ENCODE results near the gene ZKSCAN2.

Gene ZKSCAN2

DNA sequence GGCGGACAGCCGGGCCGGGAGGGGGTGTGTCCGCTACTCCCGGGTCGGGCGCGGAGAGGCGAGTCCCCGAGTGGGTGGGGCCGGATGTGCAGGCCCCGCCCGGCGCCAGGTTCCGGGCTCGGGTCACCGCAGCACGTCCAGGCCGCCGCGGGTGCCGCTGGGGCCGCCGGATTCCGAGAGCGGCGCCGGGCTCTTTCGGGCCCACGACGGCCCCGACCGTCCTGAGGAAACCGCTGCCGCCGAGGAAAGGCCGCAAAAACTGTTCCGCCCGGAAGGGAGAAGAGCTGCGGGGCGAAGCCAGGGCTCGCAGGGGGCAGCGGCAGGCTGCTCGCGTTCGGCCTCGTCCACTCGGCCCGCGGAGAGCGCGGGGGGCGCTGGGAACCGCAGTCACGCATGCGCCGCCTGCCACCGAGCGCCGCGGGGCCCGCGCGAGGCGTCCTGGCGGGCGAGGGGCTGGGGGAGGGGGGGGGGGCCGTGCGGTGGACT is at the start of gene ZKSCAN2:
Gene ZKSCAN2, minus strand, starts transcription at position 376 of the 486 bp plus-strand sequence. CDS start 718 bp downstream, outside the sequence.
- DNase-seq (ENCODE audit: low spot score): peak; percentile 84

DNA sequence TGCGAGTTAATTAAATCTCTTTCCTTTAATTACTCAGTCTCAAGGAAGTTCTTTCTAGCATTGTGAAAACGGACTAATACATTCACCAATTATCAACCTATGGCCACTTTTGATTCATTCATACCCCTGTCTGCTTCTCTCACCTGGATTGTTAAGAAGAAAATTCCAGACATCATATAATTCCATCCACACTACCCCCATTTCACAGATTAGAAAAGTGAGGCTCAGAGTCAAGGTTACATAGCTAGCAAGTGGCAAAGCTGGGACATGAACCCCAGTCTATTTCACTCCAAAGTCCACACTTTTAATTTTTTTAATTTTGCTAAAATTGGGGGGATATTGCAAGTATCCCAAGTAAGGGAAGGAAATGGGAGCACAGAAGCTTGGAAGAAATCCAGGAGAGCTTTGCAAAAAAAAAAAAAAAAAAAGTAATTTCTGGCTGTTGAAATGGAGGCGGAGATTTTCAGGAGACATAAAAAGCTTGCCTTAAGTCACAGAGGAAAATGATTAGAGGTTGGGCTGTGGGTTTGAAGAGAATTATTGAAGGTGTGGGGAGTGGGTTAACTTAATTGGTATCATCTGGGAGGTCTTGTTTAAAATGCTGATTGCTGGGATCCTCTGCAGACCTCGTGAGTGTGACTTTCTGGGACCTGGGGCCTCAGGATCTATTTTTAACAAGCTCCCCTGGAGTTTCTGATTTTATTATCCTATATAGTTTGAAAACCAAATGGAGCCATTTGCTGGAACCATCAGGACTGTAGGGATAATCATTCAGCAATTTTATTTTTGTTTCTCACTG is 42.3 kb upstream of the ZKSCAN2 start:
- DNase-seq (ENCODE audit: low spot score): no peak

DNA sequence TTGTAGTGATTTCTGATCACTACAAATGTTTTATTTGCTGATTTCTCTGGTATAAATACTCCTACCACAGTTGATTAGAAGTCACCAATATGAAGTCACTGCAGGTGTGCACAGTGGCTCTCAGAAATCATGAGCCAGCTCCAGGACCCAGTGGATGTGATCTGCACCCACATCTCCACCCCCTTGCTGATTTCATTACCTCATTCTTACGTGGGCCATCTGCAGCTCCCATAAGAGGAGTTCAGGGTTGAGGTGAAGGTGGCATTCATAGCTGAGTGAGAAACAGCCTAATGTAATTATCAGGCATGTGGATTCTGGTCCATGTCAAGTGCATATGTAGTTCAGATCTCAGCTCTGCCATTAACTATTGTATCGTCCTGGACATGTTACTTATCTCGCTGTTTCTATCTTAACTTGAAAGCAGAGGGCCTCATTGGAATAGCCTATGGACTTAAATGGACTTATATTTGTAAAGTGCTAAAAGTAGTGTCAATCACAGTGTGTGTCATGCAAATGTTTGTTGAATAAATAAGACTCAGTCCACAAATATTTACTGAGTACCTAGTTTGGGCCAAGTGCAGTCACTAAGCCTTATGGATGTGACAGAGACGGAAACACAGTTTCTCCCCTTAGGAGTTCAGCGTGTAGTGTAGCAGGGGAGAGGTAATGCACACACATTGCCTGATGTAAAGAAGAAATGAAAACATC is 40.7 kb upstream of the ZKSCAN2 start:
- DNase-seq (ENCODE audit: low spot score): no peak

DNA sequence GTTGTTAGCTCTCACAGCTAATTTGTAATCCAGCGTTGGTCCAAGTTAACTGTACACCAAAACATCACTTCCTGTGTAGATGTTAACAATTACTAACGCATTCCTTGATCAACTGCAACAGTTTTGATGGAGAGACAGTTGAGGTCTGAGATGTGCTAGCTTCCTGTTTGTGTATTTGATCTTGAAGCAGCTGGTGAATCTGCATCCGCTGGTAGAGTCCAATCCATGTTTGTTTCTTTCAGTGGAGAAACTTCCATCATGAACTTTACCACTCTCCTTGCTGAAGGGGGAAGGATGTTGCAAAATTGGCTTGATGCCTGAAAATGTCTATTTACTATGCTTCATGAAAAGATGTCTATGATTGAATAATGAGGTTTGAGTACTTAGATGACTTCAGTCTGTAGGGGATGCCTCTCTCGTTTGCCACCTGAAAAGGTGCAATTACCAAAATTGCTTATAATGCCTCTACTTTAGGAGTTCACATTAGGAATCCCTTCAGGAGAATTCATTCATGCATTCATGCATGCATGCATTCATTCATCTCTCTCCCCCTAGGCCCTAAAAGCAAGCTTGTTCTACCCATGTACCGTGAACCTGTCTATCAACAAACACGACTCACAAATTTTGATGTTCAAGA is 39.6 kb upstream of the ZKSCAN2 start:
- DNase-seq (ENCODE audit: low spot score): no peak

DNA sequence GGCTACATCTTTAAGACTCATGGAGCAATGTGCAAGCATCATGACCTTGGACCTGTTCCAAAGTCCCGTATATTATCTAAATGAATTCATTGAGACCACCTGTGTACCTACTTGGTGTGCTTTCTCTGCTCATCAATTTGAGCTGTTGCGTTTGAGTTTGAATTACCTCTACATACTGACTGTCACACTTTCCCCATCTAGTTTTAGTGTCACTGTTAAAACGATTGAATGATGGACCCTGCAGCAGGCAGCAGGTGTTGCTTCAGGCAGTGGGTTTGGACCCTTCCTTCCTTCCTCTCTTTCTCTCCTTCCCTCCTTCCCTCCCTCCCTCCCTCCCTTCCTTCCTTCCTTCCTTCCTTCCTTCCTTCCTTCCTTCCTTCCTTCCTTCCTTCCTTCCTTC is 33.9 kb upstream of the ZKSCAN2 start:
- DNase-seq (ENCODE audit: low spot score): no peak

DNA sequence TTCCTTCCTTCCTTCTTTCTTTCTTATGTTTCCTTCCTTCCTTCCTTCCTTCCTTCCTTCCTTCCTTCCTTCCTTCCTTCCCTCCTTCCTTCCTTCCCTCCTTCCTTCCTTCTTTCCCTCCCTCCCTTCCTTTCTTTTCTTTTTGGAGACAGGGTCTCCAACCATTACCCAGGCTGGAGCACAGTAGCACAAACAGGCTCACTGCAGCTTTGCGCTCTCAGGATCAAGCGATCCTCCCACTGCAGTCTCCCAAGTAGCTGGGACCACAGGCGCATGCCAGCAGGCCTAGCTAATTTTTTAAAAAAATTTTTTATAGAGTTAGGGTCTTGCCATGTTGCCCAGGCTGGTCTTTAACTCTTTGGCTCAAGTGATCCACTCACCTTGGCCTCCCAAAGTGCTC is 31.8 kb upstream of the ZKSCAN2 start:
- DNase-seq (ENCODE audit: low spot score): no peak

DNA sequence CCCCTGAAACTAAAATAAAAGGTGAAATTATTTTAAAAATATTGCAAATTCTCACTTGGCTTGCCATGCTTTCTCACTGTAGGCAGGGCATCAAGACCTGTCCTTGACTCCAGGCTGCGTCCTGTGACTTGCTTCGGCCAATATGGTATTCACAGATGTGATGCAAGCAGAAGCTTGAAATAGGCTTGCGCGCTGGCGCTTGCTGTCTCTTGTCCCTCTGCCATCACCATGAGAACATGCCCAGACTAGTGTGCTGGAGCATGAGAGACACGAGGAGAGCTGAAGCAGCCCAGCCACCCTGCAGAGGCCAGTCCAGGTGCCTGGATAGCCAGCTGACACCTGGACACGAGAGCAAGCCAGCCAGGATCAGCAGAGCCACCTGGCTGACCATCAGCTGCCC is 21.8 kb upstream of the ZKSCAN2 start:
- DNase-seq (ENCODE audit: low spot score): no peak

DNA sequence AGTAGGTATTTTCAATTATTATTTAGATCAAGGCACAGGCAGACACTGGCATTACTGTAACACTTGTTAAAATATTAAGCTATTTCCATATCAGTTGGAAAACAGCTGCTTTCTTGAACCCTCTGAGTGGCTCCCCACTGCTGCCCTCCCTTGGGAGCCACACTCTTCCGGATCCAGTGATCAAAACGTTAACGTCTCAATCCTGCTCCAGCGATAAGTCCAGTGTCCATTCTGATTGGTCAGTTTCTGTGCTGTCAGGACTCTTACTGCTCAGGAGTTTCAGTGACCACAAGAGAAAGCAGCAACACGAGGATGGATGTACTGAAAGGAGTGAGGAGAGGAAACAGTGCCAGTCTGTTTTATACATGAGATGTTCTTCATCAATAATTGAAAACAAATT is 13.8 kb upstream of the ZKSCAN2 start:
- no peak for DNase-seq (ENCODE audit: low spot score)

DNA sequence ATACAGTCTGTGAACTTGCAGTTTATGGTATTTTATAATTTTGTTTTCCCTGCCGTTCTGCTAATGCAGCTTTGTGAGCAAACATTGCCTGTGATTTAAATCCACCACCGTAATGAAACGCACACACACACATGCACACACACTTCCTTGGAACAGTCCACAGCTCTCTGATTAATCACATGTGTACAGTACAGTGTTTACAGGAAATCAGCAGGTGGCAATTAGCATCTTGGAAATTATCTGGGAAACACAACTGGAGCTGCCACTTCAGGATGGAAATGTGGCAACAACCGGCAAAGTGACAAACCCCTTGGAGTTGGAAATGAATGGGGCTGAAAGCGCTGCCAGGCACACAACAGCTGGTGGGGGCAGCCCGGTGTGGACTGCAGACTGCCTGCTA is 12.9 kb upstream of the ZKSCAN2 start:
- no peak for DNase-seq (ENCODE audit: low spot score)

DNA sequence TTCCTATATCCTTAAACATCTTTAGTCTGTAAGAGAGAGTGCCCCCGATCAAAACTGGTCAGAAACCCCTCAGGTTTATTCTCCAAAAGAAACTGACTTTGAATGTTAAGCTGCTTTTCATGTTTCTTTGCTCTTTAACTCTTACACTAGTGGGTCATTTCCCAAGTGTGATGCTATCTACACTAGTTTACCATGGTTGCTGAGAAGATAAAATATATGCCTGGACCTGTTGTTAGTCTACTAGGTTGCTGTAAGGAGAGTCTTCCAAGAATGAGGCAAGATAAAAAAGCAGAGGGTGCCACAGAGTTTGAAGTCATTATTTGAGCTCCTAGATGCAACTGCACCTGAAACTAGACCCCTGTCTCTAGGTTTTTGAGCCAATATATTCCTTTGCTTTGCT is 12.2 kb upstream of the ZKSCAN2 start:
- no peak for DNase-seq (ENCODE audit: low spot score)

DNA sequence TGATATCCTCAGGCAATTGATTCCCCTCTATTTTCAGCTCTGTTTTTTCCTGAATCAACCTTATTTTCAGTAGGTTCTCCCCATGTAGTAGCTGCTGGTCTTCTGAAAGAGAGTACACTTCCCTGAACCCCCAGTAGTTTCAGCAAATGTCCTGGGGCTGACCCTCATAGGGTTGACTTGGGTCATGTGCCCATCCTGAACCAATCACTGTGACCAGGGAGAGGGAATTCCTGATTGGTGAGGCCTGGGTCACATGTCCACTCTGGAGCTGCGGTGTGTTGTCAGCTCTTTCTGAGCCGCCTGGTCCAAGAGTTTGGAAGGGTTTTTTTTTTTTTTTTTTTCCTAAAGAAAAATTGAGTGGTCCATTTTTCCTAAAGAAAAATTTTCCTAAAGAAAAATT is 8.3 kb upstream of the ZKSCAN2 start:
- no peak for DNase-seq (ENCODE audit: low spot score)

DNA sequence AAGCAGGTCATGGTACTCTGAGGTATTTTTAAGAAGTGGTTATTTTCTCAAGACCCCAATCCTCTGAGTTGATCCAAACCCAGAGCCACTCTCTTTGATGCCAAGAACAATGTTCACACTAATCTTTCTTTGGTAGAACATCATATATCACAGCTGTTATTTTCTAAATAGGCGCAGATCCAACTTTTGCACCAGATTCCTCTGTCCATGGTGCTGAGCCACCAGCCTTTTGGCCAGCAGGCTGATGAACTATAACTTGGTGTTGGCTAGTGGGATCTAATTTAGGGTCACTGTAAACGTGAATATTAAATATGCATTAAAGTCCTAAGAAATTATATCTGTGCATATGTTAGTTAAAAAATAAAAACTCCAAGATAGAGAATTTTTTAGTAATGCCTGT is 7.0 kb upstream of the ZKSCAN2 start:
- DNase-seq (ENCODE audit: low spot score): peak; percentile 18

DNA sequence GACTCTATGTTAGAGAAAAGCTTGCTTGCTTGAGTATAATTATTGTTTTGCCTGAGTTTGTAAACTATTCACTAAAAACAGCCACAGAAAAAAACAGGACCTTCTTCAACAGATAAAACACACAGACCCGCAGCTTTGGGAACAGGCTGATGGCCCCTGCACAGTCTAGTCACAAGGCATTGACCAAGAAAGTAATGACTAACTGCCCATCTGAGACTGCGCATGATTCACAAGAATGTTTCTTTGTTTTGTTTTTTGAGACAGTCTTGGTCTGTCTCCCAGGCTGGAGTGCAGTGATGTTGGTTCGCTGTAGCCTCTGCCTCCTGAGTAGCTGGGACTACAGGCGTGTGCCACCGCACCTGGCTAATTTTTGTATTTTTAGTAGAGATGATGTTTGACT is 2.8 kb upstream of the ZKSCAN2 start:
- DNase-seq (ENCODE audit: low spot score): no peak

DNA sequence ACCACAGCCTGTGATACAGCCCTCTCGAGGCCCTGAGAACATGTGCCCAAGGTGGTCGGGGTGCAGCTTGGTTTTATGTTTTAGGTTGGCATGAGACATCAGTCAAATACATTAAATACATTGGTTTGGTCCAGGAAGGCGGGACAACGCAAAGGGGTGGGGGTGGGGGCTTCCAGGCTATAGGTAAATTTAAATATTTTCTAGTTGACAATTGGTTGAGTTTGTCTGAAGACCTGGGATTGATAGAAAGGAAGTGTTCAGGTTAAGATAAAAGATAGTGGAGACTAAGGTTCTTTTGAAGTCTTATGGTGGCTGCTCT is 1.2 kb upstream of the ZKSCAN2 start:
- no peak for DNase-seq (ENCODE audit: low spot score)

DNA sequence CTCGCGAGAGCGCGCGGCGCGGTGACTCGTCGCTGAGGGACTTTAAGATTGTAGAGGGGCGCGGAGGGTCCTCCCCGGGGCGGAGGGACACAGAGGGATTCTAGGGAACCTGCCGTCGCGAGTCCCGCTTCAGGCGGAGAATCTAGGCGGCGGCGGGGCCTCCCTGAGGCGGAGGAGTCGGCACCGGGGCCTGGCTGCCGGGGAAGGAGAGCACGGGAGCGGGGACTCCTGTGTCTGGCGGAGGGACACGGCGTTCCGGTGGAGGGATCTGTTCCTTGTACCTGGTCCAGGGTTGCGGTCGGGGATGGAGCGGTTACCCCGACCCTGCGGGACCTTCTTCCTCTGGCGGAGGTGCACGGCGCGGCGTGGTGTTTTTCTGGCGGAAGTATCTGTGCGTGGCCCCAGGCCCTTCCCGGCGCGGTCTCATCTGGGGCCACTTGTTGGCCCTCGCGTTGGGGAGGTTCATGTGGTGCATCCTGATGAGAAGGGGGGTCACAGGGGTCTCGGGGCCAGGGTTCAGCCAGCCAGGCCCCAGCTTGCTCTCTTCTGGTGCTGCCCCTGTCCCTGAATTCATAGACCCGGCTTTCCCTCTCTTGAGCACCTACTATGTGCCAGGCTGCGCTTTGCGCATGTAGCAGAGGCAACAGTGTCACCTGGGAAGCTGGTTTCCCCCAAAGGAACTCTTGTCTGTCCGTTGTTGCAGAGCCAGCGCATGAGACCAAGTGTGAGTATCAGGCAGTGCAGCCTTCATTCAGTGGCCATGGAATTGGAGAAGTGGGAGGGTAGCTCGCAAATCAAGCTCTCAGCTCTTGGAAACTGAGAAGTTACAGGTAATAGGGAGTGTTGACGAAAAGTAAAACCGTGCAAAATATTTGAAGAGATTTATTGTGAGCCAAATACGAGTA is 563 bp upstream of the ZKSCAN2 start:
- DNase-seq (ENCODE audit: low spot score): peak; percentile 60

DNA sequence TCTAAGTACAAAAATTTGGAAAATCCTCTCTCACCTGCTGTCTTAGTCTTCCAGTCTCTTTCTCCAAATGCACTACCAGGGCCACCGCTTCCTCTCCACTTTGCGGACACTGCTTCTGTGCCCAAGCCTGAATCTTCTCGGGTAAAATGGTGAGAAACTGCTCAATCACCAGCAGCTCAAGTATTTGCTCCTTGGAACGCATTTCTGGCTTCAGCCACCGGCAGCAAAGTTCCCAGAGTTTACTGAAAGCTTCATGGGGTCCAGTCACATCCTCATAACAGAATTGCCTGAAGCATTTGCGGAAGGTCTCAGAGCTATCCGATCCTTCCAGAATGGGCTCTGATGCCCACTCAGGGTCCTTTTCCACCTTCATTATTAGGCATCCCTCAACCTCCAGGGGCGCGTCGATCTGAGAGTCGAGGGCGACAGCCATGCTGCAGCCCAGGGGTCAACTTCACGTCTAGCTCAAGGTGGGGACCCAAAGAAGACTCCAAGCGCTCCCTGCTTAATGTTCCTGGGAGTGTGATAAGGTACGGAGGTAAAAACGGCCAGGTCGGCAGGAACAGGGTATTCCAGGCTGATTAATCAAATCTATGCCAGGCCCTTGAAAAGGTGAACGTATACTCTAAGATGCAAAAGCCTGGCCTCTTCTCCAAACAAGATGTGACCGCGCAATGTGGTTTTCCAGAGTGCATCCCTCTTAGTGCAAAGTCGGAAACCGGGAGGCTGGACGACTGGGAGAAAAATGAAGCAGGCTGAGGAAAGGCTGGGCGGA is 763 bp downstream of the ZKSCAN2 start:
- DNase-seq (ENCODE audit: low spot score): no peak

DNA sequence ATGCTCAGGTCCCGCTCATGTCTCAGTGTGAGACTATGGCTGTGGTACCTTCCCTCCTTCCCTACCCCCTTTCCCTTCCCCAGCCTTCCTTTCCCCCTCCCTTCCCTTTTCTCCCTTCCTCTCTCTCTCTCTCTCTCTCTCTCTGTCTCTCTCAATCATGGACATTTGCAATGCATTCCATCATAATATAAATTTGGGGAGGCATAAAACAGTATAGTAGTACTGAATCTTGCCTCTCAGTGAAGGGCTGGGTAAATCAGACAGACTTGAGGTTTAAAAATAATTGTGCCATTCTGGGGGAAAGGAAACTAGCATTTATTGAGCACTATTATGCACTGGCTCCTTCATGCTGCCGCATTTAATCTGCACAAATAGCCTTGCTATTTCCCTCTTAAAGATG is 4.3 kb downstream of the ZKSCAN2 start:
- no peak for DNase-seq (ENCODE audit: low spot score)

DNA sequence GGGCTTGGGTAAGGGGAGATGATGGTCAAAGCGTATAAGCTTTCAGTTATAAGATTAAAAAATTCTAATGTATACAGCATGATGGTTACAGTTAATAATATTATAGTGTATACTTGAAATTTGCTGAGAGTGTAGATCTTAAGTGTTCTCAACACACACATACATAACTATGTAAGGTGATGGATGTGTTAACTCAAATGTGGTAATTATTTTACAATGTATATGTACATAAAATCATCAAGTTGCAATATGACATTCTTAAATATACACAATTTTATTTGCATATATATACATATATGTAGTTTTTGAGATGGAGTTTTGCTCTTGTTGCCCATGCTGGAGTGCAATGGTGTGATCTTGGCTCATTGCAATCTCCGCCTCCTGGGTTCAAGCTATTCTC is 7.2 kb downstream of the ZKSCAN2 start:
- no peak for DNase-seq (ENCODE audit: low spot score)

DNA sequence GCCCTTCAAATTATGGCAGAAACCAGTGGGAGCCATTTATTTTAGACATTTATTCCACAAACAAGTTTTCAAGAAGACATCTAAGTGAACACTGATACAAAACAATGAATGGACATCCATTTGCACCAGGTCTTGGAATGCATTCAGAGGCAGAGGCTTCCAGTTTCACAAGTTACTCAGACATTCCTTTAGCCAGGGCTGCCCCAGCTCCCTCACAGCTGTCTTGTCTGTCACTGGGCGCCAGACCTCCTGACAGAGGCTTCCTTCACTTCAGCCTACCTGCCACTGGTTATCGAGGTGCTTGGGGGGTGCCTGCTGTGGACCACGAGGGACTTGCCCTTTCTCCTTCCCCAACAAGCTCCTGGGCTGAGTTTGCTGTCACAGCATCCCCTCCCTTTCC is 21.7 kb downstream of the ZKSCAN2 start:
- DNase-seq (ENCODE audit: low spot score): no peak

DNA sequence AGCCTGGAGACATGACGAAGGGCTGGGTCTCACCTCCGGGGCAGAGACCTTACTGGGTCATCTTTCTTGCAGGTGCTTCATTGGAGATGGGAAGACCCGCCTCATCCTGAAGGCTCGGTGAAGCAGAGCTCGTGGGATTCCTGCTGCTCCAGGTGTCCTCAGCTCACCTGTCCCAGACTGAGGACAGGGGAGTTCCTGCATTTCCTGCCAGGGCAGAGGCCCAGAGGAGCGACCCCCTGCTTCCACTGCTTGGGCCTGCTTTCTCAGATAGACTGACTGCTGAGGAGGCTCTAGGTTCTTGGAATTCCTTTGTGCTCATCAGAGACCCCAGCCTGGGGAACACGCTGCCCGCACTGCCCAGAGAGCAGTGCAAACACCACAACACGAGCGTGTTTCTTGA is 29.3 kb downstream of the ZKSCAN2 start:
- DNase-seq (ENCODE audit: low spot score): no peak

DNA sequence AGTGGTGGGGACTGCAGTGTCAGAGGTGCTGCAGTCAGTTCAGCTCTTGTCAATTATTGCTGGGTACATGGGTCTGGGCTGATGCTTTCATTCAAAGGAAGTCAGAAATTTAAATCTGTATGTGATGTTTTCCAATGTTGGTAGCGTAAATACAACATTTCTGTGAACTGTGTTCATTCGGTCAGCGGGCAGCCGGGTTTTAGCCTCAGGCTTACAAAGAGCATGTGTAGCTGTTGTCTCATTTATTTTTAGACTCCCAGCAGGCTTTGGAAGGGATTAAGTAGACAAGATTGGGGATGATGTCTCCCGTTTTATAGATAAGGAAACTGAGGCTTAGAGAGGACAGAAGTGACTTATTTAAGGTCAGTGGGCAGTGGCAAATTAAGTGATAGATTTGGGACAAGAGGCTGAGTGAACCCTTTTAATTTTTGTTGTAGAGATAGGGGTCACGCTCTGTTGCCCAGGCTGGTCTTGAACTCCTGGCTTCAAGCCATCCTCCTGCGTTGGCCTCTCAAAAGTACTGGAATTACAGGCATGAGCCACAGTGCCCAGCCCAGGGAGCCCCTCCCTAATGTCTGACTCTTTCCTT is 32.8 kb downstream of the ZKSCAN2 start:
- DNase-seq (ENCODE audit: low spot score): no peak
